MM.1S (cell line): ENCODE data around the gene SMURF1.

Source experiments
- DNase-seq: peaks from one replicate; pipeline ENCODE4 v3.0.0-alpha.2; 2015
- H2AFZ ChIP-seq: fragments of 300-600 bp; sonication (generic); 2 replicates; pipeline ENCODE4 v1.6.0; 2016; ENCODE audit warnings: antibody characterized with exemption, low read length
- H3F3A ChIP-seq: fragments of 300-600 bp; sonication (generic); 2 replicates; pipeline ENCODE4 v1.6.1; 2016; ENCODE audit warnings: mild to moderate bottlenecking, antibody characterized with exemption, low read length, moderate library complexity, mixed read lengths; ENCODE audit not compliant: insufficient read depth
- H3K27ac ChIP-seq: fragments of 300-600 bp; sonication (generic); 2 replicates; pipeline ENCODE4 v1.5.1; 2016; ENCODE audit warnings: mild to moderate bottlenecking, low read length
- H3K27me3 ChIP-seq: fragments of 300-600 bp; sonication (generic); replicated peaks from 2 replicates; pipeline ENCODE4 v1.6.0; 2016; ENCODE audit warnings: low read length; ENCODE audit not compliant: insufficient read depth
- H3K36me3 ChIP-seq: fragments of 300-600 bp; sonication (generic); replicated peaks from 2 replicates; pipeline ENCODE4 v1.6.1; 2016; ENCODE audit warnings: mild to moderate bottlenecking, low read length, mixed read lengths; ENCODE audit not compliant: insufficient read depth
- H3K4me1 ChIP-seq: fragments of 300-600 bp; sonication (generic); 2 replicates; pipeline ENCODE4 v1.6.1; 2016; ENCODE audit warnings: low read length, mixed read lengths
- H3K4me2 ChIP-seq: fragments of 300-600 bp; sonication (generic); 2 replicates; pipeline ENCODE4 v1.6.0; 2016; ENCODE audit warnings: low read depth, low read length
- H3K4me3 ChIP-seq: fragments of 300-600 bp; sonication (generic); 2 replicates; pipeline ENCODE4 v1.5.1; 2016; ENCODE audit warnings: low read length, mixed read lengths
- H3K79me2 ChIP-seq: fragments of 300-600 bp; sonication (generic); 2 replicates; pipeline ENCODE4 v1.6.1; 2016; ENCODE audit warnings: mixed run types, low read length, mixed read lengths
- H3K9ac ChIP-seq: fragments of 300-600 bp; sonication (generic); 2 replicates; pipeline ENCODE4 v1.6.1; 2016; ENCODE audit warnings: low read length, mixed read lengths
- H3K9me2 ChIP-seq: fragments of 300-600 bp; sonication (generic); replicated peaks from 2 replicates; pipeline ENCODE4 v1.6.1; 2016; ENCODE audit warnings: mild to moderate bottlenecking, low read length, mixed read lengths; ENCODE audit not compliant: insufficient read depth
- H3K9me3 ChIP-seq: fragments of 300-600 bp; sonication (generic); replicated peaks from 2 replicates; pipeline ENCODE4 v1.6.1; 2016; ENCODE audit warnings: mild to moderate bottlenecking, low read length, mixed read lengths; ENCODE audit not compliant: insufficient read depth
- H4K20me1 ChIP-seq: fragments of 300-600 bp; sonication (generic); 2 replicates; pipeline ENCODE4 v1.6.1; 2016; ENCODE audit warnings: mild to moderate bottlenecking, low read length, moderate library complexity, mixed read lengths; ENCODE audit not compliant: insufficient read depth
- EZH2 ChIP-seq: fragments of 300-600 bp; sonication (generic); optimal IDR thresholded peaks from 2 replicates; pipeline ENCODE3; 2017; ENCODE audit warnings: low read depth, mild to moderate bottlenecking, antibody characterized with exemption, low read length, mixed read lengths
- EZH2phosphoT487 ChIP-seq: fragments of 300-600 bp; sonication (generic); IDR thresholded peaks from 2 replicates; pipeline ENCODE4 v1.6.1; 2018; ENCODE audit warnings: antibody characterized with exemption, low read length
- TF ChIP-seq, protein P1 (sequence below): fragments of 300-600 bp; sonication (generic); IDR thresholded peaks from 2 replicates; pipeline ENCODE4 v1.5.1; 2016; ENCODE audit warnings: antibody characterized with exemption, low read length, mixed read lengths

SMURF1 gene

DNA sequence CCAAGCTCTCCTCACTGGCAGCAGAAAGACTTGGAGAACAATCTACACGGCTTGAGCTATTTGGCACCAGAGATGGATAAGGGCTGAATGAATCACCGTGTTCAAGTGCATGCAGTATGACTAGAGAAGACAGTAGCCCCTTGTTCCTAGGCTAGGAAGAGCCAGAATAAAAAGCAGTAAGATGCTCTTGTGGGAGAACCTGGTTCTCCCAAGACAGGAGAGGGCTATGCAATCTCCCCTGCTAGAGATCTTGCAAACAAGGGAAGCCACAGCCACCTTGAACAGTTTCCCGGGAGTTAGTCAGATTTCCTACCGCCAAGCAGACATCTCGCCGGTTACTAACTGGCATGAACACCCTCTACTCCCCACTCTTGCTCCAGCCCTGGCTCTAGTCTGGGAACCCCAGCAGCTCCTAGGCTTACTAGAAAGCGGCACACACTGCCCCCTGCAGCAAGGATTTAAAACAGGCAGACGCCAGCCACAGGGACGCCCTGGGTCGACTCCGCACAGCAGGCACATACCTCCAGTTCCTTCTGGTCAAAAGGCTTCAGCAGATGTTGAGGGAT, 107.3 kb downstream of the SMURF1 start:
- no peak for DNase-seq
- no peaks in the 10 kb centered on the region; the same call in none of the 2 replicates for H3K36me3 ChIP-seq
- no peak overlapping the region for H3K4me3 ChIP-seq
- no peak overlapping the region for H2AFZ ChIP-seq
- H3K79me2 ChIP-seq: no peaks in the 10 kb centered on the region
- H3K9ac ChIP-seq: no peak overlapping the region
- no peaks in the 10 kb centered on the region for H3K4me1 ChIP-seq
- TF ChIP-seq EZH2phosphoT487: no peak
- TF ChIP-seq EZH2: no peak
- TF ChIP-seq, protein P1, sequence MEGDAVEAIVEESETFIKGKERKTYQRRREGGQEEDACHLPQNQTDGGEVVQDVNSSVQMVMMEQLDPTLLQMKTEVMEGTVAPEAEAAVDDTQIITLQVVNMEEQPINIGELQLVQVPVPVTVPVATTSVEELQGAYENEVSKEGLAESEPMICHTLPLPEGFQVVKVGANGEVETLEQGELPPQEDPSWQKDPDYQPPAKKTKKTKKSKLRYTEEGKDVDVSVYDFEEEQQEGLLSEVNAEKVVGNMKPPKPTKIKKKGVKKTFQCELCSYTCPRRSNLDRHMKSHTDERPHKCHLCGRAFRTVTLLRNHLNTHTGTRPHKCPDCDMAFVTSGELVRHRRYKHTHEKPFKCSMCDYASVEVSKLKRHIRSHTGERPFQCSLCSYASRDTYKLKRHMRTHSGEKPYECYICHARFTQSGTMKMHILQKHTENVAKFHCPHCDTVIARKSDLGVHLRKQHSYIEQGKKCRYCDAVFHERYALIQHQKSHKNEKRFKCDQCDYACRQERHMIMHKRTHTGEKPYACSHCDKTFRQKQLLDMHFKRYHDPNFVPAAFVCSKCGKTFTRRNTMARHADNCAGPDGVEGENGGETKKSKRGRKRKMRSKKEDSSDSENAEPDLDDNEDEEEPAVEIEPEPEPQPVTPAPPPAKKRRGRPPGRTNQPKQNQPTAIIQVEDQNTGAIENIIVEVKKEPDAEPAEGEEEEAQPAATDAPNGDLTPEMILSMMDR: peak; percentile 15; the same call in 1 of the 2 replicates
- H3K27ac ChIP-seq: no peak overlapping the region
- no peaks in the 10 kb centered on the region for H4K20me1 ChIP-seq
- H3K27me3 ChIP-seq: no peaks in the 10 kb centered on the region
- H3K9me2 ChIP-seq: no peaks in the 10 kb centered on the region
- no peak overlapping the region for H3K4me2 ChIP-seq
- no peaks in the 10 kb centered on the region for H3F3A ChIP-seq
- no peaks in the 10 kb centered on the region for H3K9me3 ChIP-seq

DNA sequence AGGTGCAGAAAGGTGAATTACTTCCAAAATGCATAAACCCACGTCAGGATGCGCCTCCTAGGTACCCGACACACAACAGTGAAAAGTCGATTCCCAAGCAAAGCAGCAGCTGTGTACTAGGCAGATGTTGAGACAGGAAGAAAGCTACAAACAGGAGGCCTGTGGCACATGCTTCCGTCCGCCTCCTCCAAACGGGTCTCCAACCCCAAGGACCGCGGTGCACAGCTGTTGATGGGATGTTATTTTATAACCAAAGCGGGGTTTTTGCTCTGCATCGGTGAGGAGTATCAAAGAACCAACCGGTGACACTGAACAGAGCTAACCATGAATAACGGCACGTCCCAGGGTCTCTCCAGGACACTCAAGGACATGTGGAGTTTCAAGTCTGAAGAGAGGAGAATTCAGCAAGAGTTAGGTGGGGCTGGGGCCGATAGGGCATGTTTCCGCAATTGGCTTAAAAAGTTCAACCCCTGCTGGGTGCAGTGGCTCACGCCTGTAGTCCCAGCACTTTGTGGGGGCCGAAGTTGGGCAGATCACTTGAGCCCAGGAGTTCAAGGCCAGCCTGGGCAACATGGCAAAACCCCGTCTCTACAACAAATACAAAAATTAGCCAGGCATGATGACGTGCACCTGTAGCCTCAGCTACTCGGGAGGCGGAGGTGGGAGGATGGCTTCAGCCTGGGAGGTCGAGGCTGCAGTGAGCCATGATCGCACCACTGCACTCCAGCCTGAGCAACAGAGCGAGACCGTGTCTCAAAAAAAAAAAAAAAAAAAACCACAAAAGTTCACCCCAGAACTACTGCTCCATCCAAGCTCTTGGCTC, 108.0 kb downstream of the SMURF1 start:
- no peaks in the 10 kb centered on the region; the same call in none of the 2 replicates for H3K36me3 ChIP-seq
- no peaks in the 10 kb centered on the region for H3K4me1 ChIP-seq
- no peak overlapping the region for H3K9ac ChIP-seq
- H4K20me1 ChIP-seq: no peaks in the 10 kb centered on the region
- H2AFZ ChIP-seq: no peak overlapping the region
- H3K27ac ChIP-seq: no peak overlapping the region
- no peaks in the 10 kb centered on the region for H3K79me2 ChIP-seq
- no peaks in the 10 kb centered on the region for H3K9me3 ChIP-seq
- no peak for DNase-seq
- no peaks in the 10 kb centered on the region for H3K27me3 ChIP-seq
- no peaks in the 10 kb centered on the region for H3K9me2 ChIP-seq
- no peak overlapping the region for H3K4me2 ChIP-seq
- no peak for TF ChIP-seq EZH2phosphoT487
- TF ChIP-seq, protein P1: no peak
- no peak for TF ChIP-seq EZH2
- H3F3A ChIP-seq: no peaks in the 10 kb centered on the region
- no peak overlapping the region for H3K4me3 ChIP-seq

DNA sequence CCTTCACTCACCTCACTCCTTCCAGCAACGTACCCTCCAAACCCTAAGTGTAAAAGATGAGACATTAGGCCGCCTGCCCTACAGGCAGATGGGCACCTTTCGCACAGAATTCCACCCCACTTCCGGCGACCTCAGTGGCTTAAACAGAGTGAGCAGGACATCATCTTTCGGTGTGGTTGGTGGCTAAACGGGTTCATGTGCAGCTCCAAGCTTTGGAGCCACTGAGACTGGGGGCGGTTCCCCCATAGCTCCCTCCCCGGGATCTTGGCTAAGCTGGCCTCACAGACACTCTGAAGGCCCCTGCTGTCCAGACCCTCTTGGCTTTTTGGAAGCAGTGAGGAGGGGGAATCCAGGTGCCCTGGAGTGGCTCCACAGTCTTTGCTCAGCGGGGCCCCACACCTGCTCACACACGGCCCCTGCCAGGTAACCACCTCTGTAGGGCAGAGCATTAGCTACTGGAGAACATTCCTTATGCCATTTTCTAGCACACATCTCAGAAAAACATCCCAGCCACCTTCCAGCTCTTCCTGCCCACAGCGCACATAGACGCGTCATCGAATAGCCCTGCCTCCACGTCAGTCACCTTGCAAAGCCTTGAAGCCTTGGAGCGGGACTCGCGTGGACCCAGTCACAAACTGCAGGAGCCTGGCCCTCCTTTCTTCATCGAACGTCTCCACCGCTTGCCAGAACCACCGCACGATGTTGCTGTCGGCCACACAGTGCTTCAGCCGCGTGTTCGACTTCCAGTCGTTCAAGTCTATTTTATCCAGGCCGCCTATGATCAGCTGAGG, 108.8 kb downstream of the SMURF1 start:
- Histone ChIP-seq H3K36me3 (no peaks in the 10 kb centered on the region; the same call in none of the 2 replicates), H3K4me3 (no peak overlapping the region), H3F3A (no peaks in the 10 kb centered on the region), H4K20me1 (no peaks in the 10 kb centered on the region), H3K79me2 (no peaks in the 10 kb centered on the region), H3K4me2 (no peak overlapping the region), H3K4me1 (no peaks in the 10 kb centered on the region), H2AFZ (no peak overlapping the region), H3K27me3 (no peaks in the 10 kb centered on the region), H3K9me2 (no peaks in the 10 kb centered on the region), H3K9me3 (no peaks in the 10 kb centered on the region), H3K27ac (no peak overlapping the region), H3K9ac (no peak overlapping the region)
- TF ChIP-seq, protein P1: no peak
- no peak for DNase-seq
